A204.1 (cell line): ENCODE measurements around the gene RSPH10B.
"Not testable (repeated sequence)": the region's sequence is repeated elsewhere in the genome, so short reads cannot be mapped to it uniquely, and the experiment has no call there.

Source experiments
- FAIRE-seq: peaks from 2 replicates; lab custom pipeline; 2012; peaks lifted over from hg19 to GRCh38; lab: Jason Lieb, UNC

Gene RSPH10B

DNA sequence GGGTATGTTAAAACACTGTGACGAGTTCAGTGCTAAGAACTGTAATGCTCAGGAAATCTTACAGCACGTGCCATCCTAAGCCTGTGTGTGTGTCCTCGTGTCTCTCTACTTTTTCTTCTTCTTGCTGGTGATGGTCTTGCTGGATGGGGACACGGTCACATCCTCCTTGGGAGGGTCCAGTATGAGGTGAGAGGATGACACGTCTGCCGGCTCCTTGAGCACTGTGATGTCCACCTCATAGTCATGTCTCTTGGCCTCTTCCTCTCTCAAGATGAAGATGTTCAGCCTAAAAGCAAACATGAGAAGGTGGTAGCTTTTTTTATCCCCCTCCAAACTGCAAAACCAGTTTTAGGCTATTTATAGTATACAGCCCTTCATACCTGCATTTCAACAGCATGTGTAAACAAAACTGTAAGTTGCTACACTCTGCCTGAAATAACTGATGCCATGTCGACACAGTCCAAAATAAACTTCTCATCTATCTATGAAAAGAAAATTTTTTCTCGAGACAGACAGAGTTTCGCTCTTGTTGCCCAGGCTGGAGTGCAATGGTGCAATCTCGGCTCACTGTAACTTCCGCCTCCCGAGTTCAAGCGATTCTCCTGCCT, 44.1 kb downstream of the RSPH10B start:
- FAIRE-seq = not testable (repeated sequence)

DNA sequence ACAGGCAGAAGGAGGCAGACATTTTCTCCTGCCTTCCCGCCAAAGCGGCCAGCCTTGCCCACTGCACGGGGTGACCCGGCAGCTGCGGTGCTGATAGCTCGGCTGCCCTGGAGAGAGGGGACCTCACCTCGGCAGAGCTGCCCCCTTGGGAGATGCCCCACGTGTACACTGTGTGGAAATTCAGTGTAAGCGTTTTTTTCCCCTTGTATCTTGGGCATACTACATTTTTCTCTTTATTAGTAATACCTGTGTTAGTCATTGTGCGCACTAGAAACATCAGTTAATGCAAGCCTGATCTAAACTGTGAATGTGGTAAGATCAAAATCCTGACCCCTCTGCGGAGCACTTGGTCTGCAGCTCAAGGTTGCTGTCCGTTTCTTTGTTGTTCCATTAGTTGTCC, 45.9 kb downstream of the RSPH10B start:
- FAIRE-seq = not testable (repeated sequence)

DNA sequence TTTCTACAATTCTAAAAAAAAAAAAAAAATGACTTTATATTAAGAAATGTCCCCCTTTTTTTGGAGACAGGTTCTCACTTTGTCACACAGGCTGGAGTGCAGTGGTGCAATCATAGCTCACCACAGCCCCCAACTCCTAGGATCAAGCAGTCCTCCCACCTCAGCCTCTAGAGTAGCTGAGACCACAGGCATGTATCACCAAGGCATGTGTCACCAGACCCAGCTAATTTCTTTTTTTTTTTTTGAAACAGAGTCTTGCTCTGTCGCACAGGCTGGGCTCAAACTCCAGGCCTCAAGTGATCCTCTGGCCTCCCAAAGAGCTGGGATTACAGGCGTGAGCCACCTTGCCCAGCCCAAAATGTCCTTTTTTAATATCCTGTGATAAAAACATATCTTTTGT, 46.3 kb downstream of the RSPH10B start:
- not testable (repeated sequence) for FAIRE-seq

DNA sequence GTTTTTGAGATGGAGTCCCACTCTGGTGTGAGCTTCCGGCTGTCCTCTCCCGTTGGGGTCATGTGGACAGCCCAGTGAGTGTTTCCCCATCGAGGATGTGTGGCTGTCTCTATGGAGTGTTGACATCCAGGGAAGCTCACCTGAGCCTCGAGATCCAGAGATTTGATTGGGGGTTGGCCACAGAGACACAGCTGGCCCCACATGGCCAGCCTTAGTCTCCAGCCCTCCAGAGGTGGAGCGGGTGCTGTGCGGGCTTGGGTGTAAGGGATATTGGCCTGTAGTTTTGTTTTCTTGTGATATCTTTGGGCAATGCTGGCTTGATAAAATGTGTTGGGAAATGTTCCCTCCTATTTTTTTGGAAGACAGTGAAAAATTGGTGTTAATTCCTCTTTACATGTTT, 54.0 kb downstream of the RSPH10B start:
- FAIRE-seq = not testable (repeated sequence)

DNA sequence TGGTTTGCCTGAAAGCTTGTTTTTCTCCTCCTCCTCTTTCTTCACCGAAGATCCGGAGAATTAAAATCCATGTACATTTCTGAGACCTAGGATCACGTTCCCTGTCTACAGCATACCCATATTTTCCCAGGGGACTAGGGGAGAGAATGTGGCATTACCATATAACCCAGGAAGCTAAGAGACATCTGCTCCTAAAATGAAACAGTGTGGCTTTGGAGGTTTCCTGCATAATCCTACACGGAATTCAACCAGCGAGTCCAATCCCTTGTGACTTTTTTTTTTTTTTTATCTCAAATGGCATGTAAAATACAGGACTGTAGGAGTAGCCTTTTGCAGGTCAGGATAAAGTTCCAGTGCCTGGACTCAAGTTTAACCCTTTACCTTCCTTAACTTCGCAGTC, 61.7 kb downstream of the RSPH10B start:
- FAIRE-seq = not testable (repeated sequence)

DNA sequence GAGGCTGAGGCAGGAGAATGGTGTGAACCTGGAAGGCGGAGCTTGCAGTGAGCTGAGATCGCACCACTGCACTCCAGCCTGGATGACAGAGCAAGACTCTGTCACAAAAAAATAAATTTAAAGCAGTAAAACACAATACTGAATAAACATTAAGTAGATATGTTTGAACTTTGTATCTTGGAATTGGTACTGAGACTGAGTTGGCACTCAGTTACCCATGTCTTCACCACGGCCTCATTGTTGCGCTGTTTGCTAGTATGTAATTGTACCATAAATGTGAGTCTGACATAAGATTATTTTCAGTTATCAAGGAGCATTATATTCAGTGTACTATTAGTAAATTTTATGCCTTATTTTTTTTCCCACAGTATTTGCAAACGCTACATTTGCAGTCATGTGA, 65.8 kb downstream of the RSPH10B start:
- not testable (repeated sequence) for FAIRE-seq

DNA sequence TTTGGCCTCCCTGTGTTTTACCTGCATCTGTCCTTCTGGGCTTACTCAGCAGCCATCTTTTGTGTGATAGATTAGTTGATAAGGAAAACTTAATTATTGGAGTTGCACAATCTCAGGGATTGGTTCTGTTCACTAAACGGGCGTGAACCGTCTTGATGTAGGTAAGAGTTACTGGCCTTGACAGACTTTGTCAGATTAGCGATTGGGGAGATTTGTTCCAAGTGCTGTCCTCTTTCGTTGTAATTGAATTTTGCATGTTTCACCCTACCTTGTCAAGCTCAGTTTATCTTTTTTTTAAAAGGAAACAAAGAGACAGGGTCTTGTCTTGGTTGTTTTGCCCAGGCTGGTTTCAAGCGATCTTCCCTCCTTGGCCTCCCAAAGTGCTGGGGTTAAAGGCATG, 67.5 kb downstream of the RSPH10B start:
- FAIRE-seq = not testable (repeated sequence)

DNA sequence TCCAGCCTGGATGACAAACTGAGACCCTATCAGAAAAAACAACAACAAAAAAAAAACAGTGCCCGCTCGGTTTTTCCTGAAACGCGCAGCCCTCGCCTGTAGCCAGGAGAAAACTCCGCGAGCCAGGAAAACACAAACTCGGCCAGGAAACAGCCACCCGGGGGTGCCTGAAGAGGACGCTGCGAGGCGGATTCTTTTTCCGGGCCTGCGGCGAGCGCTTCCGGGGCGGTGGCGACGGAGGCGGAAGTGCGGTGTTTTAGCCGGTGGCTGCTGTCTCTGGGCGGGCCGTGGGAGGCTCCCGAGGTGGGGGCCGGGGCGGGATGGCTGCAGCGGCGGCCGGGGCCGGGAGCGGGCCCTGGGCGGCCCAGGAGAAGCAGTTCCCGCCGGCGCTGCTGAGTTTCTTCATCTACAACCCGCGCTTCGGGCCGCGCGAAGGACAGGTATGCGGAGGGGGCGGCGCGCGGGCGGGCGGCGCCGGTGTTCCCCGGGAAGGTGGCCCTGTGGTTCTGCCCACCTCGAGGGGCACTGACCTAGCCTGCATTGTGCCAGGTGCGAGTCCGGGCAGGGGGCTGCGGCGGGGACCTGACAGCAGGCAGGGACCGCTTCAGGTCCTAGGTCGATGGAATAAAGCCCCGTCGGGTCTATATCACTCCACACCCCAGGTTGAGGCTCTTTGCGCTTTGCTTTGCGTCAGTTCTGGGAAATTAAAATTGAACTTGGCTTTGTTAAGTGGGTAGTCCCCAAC, 71.8 kb downstream of the RSPH10B start, which contains the start of gene CCZ1:
TSS of gene CCZ1 (plus strand) at position 254 of the 745 bp plus-strand sequence. CDS start at position 321, 67 bp downstream.
- not testable (repeated sequence) for FAIRE-seq

DNA sequence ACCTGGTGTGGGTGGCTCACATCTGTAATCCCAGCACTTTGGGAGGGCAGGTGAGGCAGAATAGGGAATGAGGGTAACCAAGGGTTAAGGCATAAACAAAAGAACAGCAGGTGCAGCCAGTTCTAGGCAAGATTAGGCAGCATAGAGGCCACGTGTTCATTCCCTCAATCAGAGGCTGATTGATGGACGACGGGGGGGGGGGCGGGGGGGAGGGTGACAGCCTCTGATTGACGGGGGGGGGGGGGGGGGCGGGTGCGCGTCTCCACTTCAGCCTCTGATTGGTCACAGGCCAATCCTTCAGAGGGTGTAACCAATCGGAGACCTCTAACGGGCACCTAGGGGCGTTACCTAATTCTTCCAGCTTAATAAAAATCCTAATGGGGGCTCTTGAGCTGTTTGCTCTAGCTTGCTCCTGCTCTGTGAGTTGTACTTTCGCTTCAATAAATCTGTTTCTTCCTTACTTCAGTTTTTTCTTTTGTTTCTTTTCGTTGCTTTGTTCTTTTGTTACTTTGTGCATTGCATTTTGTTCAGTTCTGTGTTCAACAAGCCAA, 73.0 kb downstream of the RSPH10B start:
- not testable (repeated sequence) for FAIRE-seq

DNA sequence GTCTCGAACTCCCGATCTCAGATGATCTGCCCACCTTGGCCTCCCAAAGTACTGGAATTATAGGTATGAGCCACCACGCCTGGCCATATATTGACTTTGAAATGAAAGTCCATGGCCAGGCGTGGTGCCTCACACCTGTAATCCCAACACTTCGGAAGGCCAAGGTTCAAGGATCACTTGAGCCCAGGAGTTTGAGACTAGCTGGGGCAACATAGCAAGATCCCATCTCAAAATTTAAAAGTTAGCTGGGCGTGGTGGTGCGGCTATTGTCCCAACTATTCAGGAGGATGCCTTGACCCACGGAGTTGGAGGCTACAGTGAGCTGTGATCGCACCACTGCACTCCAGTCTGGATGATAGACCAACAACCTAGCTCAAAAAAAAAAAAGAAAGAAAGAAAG, 78.0 kb downstream of the RSPH10B start:
- no peak for FAIRE-seq

DNA sequence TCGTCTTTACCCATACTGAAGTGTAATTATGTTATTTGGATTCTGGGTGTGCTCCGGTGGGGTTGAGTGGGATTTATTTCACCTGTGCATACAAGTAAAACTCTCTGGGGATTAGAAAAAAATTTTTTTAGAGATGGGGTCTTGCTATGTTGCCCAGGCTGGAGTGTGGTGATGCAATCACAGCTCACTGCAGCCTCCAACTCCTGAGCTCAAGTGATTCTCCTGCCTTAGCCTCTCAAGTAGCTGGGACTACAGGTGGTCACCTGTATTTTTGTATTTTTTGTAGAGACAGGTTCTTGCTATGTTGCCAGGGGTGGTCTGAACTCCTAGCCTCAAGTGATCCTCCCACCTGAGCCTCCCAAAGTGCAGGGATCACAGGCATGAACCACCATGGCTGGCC, 80.2 kb downstream of the RSPH10B start:
- FAIRE-seq = not testable (repeated sequence)

DNA sequence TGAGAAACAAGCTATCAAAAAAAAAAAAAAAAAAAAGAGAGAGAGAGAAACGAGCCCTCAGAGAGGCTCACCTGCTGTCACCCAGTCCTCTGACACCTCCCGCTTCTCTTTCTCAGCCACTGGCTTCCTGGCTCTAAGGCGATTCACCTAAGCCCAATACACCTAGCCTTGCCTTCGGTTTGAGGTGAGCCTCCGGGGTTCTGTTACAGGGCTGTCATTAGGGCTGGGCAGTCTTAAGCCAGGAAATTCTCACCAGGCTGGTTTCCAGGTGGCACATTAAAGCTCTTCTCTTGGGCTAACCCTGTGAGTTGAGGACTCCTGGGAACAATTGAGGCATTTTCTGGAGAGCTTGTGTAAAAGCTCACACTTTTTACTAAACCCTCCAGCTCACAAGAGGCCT, 82.5 kb downstream of the RSPH10B start:
- FAIRE-seq = not testable (repeated sequence)

DNA sequence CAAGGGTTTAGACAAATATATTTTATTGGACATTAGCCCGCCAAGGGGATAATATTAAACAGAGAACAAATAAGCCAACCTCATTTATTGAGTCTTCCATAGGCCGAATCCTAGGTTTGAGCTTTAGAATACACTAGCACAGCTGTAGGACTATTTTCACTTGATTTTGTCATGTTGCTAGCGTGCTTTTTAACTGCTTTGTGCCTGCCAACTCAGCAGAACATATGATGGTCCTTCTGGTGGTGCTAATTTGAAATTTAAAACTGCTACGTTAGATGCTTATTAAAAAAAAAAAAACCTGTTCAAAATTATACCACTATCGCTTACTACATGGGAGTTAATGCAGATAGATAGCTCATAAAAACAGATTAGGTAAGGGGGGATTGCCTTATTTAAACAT, 86.1 kb downstream of the RSPH10B start:
- FAIRE-seq = not testable (repeated sequence)

DNA sequence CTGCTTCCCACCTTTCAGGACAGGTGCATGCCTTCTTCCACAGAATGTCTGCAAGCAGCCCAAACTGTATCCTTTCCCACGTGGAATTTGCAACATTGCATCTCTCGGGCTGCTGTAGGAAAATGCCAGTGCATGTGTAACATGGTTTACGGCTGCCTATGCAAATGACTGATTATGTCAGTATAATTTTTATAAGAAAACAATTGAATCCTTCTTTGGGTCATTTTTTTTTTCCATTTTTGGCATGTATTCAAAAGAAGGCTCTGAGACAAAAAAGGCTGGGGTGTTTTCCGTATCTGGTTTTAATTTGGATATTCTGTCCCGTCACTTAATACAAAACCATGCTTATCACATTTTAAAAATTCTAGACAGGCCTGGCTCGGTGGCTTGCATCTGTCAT, 90.4 kb downstream of the RSPH10B start:
- not testable (repeated sequence) for FAIRE-seq

DNA sequence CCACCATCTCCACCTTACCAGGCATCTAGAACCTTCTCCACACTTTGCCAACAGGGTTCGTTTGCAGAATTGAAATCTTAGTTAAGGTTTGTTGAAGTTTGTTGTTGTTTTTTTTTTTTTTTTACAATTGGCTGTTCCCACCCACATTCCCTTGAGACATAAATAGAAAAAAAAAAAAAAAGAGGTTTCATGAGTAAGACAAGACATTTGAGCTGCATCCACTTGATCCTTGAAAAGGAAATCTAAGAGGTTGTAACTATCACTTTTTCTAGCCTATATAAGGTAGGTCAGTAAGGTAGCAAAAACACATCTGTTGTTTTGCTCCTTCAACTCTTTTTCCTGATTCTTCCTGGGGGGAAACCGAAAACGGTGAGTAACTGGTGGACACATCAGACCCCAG, 90.9 kb downstream of the RSPH10B start:
- not testable (repeated sequence) for FAIRE-seq
